Activated T-cell treated with anti-CD3 and anti-CD28 coated beads, Interleukin-2, amount 50 U/mL, for 1 hour (primary cell): Measurements from ENCODE around the gene PPP1R8.
A peak's percentile ranks its signal among the peaks of the same experiment; 100 is the strongest.
"Not testable (repeated sequence)": the region's sequence is repeated elsewhere in the genome, so short reads cannot be mapped to it uniquely, and the experiment has no call there.

Source experiments
- DNase-seq: peaks from one replicate; pipeline ENCODE4 v3.0.0-alpha.2; 2020

The PPP1R8 gene

DNA sequence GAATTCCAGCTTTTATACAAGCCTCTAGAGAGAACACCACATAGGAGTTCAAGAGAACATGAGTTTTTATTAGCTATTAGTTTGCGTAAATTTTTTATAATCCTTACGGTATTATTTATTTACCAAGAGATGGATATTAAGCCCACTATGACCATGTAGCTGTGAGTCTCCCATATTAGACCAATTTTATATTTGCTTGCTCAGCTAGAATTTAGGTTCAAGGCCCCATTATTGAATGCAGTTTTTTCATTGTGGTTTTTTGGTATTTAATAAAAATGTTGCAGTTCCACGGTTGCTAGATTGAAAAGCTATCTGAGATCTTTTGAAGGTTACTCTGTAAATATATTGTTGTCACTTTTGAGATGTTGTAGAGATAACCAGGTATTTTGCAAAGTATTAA lies 2.9 kb downstream of the PPP1R8 start:
- DNase-seq, result no peak

DNA sequence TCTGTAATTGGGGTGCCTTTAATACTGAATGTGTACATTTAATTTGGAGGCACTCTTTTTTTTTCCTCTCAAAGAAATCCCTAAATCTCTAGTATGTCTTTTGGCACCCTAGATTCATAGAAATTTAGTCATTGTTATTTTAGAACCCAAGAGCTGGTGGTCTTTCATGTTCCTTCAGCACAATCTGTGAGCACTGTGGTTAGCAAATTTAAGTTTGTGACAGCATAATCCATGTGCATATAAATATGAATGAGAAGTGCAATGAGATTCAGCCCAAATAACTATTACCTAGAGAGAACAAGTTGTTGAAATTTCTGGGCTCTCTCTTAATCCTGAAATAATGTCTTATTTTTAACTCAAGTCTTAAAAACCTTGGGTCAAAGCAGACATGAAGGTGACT lies 4.5 kb downstream of the PPP1R8 start:
- no peak for DNase-seq

- DNase-seq, result no peak
These were observed 4.9 kb downstream of the PPP1R8 start for GRCh38 chr1:27835501-27835900.

DNA sequence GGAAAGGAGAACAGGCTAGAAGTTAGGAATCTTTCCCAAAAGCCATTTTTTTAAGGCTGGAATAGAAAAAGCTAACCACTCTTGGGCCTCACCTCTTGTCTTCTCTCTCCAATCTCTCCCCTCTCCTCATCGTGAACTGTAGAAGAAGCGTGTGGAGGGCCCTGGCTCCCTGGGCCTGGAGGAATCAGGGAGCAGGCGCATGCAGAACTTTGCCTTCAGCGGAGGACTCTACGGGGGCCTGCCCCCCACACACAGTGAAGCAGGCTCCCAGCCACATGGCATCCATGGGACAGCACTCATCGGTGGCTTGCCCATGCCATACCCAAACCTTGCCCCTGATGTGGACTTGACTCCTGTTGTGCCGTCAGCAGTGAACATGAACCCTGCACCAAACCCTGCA lies 19.4 kb downstream of the PPP1R8 start:
- DNase-seq, result no peak

GRCh38 chr1:27855085-27855484 lies 24.5 kb downstream of the PPP1R8 start:
- no peak for DNase-seq

DNA sequence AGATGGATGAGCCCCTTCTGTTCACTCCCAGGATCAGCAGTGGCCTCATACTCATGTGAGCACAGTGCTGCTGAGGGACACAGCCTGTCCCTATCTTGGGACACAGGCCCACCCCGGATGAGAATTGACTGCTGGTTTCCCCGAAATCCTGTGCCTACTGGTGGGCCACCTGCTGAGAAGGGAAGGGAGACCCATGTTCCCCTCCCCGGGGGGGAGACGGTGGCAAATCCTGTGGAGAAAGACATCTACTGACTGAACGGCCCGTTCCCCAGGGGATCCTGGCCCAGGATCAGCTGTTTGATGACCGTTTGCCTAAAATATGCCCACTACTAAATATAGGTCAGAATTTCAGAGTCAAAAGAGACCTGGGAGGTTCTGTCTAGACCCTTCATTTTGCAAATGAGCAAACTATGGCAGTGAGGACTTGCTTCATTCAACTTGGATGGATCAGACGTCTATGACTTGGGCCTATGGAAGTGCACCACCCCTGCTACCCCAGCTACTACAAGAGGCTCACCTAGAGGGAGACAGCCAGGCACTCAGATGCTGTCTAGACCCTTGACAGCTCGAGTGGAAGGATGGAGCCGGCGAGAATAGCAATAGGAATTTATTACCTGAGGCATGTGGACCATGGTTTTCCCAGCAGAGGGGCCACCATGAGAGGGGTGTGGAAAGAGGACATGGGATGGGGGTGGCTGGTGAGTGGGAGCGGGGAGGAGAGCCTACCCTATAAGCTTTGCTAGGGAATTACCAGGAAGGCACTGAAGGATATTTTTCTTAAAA lies 26.2 kb downstream of the PPP1R8 start:
- DNase-seq, result peak; percentile 8

- not testable (repeated sequence) for DNase-seq
These were observed 27.0 kb downstream of the PPP1R8 start for GRCh38 chr1:27857552-27857951.

GRCh38 chr1:27858072-27858948 lies 27.7 kb downstream of the PPP1R8 start:
- peak; percentile 88 for DNase-seq

DNA sequence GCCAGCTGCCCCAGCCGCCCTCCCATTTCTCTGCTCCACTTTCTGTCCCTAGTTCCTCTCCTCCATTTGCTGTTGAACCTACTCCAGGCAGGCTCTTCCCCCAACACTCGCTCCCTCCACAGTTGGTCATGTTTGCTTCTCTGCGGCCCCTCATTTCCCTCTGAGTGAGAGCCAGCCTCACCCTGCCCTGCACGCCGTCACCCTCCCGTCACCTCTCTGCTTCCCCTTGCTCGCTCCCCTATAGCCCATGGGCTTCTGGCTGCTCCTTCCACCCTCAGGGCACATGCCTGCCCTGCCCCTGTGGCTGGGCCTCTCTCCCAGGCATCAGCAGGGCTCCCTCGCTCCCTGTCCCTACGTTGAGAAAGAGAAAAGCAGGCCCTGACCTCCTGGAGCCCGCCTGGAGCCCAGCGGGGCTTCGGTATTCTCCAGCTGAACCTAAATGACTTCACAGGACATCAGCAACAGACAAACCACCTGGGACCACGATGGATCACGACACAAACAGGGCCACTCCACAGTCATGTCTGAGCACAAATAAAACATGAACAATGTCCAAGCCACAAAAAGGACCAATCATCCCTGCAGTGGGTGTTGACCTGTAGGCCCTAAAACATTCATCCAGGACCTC lies 28.5 kb downstream of the PPP1R8 start:
- no peak for DNase-seq

DNA sequence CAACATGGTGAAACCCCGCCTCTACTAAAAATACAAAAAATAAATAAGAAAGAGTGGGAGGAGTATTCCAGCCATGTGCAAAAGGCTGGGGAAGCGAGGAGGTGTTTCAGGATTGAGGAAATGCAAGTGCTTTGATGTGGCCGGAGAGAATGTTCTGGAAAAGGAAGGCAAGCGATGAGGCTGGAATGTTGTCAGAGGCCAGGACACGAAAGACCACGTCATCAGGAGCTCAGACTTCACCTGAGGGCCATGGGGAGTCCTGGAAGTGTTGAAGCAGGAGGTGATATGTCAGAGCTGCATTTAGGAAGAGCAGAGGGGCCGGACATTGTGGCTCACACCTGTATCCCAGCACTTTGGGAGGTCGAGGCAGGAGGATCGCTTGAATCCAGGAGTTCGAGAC lies 30.9 kb downstream of the PPP1R8 start:
- DNase-seq, result no peak

GRCh38 chr1:27862004-27862403 lies 31.4 kb downstream of the PPP1R8 start:
- DNase-seq, result no peak

DNA sequence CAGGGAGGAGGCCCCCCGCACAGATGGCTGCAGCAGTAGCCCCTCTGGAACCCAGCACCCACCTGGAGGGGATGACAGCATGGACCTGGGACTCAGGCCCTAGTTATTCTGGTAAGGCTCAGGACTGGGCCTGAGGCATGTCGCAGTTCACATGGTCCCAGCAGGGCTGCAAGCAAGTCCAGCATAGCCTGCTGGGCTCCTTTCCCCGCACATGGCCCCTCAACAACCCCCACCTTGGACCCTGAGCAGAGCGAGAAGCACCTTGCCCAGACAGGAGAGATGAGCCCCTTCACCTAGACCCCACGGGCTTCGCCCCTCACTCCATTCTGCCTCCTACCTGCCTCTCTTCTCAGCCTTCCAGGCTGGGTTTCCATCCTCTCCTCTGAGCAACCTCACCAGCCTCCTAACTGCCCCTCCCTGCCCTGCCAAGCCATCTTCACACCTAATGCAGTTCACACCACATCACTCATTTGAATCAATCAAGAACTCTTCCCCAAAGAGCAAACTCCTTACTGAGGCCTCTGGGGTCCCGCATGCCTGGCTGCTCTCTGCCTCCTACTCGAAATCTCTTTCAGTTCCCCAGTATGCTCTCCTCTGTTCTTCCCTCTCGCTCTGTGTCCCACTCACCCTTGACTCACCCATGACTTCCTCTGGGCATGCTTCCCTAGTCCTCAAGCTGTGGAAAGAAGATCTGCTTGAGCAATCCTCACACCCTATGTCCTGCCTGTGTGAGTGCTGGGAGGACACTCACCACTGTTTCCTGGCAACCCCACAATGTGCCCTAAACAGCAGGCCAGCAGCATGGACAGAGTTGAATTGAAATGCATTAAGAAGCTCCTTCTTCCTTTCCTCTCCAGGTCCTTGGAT lies 32.3 kb downstream of the PPP1R8 start:
- no peak for DNase-seq

DNA sequence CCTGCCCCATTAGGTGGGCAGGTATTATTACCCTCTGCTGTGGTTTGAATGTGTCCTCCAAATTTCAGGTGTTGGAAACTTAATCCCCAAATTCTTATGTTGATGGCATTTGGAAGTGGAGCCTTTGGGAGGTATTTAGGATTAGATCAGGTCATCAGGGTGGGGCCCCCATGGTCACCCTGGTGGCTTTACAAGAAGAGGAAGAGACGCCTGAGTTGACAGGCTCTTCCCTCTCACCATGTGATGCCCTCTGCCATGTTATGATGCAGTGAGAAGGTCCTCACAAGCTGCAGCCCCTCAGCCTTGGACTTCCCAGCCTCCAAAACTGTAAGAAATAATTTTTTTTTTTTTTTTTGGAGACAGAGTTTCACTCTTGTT lies 32.9 kb downstream of the PPP1R8 start:
- DNase-seq, result no peak

DNA sequence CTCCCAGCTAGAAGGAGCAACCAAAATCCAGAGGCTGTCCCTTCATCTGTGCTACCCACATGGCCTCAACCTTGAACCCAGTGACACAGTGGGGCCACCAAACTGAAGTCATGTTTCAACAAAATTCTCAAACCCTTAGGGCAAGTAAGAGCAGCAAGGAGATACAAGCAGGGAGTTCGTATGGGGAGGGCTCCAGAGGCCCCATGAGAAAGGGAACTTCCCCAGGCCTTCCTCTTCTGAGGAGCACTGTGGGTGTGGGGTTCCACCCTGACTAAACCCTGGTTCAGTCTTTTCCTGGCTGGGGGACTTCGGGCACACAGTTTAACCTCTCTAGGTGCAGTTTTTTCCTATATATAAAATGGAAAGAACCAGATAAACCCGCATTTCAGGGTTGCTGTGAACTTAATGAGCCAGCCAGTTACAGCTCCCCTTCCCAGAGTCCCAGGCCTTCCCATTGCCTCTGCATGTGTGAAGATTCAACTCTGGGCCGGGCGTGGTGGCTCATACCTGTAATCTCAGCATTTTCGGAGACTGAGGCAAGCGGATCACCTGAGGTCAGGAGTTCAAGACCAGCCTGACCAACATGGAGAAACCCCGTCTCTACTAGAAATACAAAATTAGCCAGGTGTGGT lies 33.8 kb downstream of the PPP1R8 start:
- DNase-seq, result no peak

- DNase-seq, result no peak
These were observed 35.2 kb downstream of the PPP1R8 start for GRCh38 chr1:27865821-27866220.

DNA sequence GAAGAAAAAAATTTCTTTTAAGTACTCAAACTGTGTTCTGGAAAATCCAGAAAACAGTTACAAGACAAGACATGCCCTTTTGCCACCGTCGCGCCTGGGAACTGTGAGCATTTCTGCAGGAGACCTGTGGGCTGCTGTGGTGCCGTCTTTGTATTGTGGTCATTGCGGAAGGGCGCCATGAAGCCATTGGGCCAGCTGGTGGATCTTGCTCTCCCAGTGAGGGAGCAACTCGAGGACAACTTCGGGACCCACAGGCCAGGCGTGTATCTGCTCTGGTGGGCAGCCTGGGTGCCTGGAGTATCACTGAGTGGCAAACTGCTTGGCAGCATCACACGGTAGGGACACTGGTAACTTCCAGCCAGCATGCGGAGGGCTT lies 38.0 kb downstream of the PPP1R8 start:
- DNase-seq, result no peak

DNA sequence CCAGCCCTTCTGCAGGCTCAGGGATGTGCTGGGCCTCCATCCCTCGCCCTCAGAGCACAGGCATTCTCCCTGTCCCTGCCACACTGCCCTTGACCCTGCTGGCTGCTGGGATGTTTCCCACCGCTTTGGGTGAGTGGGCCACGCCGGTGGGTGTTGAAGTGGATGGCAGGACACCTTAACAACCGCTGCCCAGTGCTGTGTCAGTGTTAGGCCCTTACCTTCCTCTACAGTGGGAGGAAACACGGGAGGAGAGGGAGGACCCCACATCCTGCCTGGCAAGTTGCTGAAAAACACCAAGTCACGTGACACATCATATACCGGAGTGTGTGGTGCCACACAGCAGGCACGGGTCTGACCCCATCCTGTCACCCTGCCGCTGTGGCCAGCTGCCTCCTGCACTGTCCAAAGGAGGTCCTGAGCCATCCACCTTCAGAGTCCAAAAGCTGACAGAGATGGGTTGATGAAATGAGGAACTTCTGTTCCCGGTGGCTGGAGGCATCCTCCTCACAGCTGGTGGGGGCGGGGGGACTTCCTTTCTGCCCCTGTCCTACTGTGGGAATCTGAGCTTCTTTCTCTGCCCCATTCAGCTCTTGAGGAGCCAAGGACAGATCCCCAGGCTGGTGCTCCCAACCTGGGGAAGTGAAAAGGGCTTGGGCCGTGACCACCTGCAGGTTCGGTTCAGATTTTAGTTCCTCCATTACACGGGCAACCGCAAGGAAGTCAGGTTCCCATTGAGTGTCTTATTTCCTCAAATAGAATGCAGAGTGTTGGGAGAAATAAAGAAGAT lies 38.5 kb downstream of the PPP1R8 start:
- peak; percentile 59 for DNase-seq

DNA sequence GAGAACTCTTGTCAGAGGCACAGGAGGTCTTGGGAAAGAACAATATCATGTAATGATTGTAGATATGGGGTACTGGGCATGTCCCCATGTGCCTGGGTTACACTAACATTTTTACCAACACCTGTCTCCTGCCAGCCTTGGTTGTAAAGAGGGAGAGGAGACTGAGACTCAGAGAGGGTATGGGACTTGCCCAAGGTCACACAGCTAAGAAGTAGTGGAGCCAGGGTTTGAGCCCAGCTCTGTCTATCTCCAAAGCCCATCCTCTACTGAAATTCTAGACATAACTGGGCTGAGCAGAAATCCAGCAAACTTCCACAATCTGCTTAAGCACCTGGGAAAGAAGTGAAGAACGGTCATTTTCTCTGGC lies 39.1 kb downstream of the PPP1R8 start:
- no peak for DNase-seq

GRCh38 chr1:27871076-27871475 lies 40.5 kb downstream of the PPP1R8 start:
- not testable (repeated sequence) for DNase-seq

- DNase-seq, result peak; percentile 81
These were observed 41.6 kb downstream of the PPP1R8 start, which contains the start of gene THEMIS2 for GRCh38 chr1:27872059-27872801. Gene THEMIS2, plus strand, starts transcription at chr1:27872544. Its CDS starts 28 bp downstream, at chr1:27872572.
